Measurements from ENCODE around the gene FNDC3A.
"Not testable (repeated sequence)": the region's sequence is repeated elsewhere in the genome, so short reads cannot be mapped to it uniquely, and the experiment has no call there.

The FNDC3A gene

DNA sequence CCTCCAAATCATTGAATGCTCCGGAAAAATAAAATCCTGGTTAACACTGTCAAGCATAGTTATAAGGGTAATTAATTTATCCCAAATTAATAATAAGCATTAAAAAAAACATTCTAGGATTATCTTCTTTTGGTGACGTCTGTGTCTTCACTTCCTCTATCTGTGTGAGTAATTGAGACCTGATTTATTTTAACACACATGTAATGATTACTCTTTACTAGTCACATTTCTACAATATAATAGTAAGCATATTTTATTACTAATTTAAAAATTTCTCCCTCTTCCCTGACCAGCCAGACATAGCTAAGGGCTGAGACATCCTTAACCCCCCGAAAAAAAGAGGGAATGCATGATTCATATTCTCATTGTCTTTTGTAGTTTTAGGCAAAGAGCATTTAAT lies 2.3 kb downstream of the FNDC3A start:
- DNase-seq, result no peak

GRCh38 chr13:48978942-48979601 lies 3.4 kb downstream of the FNDC3A start:
- DNase-seq, result no peak

DNA sequence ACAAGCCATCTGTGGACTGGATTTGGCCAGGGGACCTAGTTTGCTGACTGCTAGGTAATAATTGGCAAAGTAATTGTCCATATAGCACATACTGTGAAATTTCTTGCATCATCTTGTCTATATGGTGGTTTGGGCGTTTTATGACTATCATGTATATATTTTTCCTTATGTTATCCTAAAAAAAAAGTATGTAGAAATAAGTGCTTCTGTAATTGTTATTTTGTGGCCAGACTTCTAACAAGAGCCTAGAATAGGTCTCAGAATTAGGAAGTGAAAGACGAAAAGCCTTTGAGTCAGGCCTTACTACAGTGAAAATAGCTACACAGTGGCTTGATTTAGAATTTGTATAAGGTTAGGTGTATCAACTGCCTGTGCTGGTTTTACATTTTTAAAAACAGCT lies 4.2 kb downstream of the FNDC3A start:
- DNase-seq, result no peak

DNA sequence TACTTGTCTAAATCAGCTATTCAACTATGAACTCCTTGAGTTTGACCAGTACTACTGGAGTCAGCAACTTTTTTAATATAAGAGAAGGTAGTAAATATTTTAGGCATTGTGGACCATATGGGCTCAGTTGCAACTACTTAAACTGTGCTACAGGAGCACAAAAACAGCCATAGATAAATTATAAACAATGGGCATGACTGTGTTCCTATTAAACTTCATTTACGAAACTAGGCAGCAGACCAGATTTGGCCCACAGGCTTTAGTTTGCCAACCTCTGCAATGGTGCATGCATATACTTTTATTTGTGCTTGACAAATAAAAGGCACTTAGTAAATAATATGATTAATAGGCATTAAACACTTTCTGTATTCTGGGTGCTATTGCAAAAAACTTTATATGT lies 7.6 kb downstream of the FNDC3A start:
- DNase-seq, result no peak

DNA sequence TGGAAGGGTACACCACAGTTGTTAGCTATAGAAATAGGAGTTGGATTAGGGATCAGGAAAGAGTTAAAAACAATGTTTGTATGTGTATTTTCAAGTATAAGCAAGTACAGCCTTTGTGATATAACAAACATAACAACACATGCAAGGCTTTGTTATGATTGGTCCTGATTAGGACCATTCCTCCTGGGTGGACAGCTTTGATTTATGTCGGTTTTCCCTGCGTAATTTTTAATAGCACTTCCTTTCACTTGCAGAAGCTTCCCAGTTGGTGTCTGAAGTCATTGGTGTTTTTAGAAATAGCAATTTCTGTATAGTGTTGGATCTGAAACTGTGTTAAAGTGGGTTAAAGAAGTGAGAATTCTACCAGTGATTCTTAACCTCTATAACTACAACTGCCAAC lies 10.0 kb downstream of the FNDC3A start:
- no peak for DNase-seq

- no peak for DNase-seq
Measured at GRCh38 chr13:48990900-48991299, 15.2 kb downstream of the FNDC3A start.

DNA sequence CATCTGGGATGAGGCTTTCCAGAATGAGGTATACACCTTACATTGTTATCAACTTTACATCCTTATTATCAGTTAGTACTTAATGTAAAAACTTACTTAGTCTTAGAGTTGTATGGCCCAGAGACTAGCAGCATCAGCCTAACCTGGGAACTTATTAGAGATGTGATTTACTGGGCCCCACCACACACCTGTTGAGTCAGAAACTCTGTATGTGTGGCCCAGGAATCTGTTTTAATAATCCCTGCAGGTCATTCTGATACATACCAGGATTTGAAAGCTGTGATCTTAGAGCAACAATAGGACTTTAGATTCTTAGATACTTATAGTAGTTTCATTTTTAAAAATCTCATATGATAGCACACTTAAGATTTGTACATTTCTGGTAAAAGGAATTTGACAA lies 17.4 kb downstream of the FNDC3A start:
- DNase-seq, result no peak

- DNase-seq, result no peak
Measured at GRCh38 chr13:48994706-48995105, 19.0 kb downstream of the FNDC3A start.

- DNase-seq, result no peak
Measured at GRCh38 chr13:48998641-48999292, 23.1 kb downstream of the FNDC3A start.

DNA sequence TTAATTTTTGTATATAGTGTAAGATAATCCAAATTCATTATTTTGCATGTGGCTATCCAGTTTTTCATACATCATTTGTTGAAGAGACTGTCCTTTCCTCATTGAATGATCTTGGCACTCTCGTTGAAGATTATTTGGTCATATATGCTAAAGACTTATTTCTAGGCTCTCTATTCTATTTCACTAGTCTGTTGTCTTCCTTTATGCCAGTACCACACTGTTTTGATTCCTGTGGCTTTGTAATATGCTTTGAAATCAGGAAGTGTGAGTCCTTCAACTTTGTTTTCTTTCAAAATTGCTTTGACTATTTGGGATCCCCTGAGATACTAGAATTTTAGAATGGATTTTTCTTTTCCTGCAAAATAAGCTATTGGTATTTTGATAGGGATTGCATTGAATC lies 24.5 kb downstream of the FNDC3A start:
- DNase-seq, result no peak

- not testable (repeated sequence) for DNase-seq
Measured at GRCh38 chr13:49018986-49019635, 43.4 kb downstream of the FNDC3A start.

GRCh38 chr13:49020328-49020727 lies 44.6 kb downstream of the FNDC3A start:
- no peak for DNase-seq

DNA sequence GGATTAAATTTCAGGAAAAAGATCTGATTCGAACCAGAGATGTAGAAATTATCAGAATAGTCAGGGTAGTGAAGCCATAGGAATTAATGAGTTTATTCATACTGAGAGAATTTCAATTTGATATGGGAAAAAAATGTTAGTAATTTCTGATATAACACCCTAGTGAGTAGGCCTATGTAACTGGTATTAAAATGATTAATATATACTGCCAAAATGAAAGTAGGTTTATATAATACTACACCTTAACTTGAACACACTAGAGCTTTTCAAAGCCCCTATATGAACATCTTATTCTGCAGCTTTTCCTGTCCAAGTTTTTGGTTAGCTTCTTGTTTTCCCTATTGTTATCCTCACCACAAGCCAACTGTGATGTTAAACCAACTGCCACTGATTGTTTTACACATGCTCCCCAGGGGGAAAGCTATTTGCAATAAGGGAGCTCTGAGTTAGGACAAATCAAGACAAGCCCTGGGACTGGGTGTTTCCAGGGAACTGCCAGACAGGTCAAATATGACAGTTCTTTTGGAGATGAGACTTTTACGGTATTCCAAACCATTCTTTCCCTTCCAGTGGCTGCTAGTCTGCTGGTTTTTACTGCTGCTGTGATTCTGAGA lies 45.3 kb downstream of the FNDC3A start:
- DNase-seq, result no peak

GRCh38 chr13:49021953-49022352 lies 46.2 kb downstream of the FNDC3A start:
- no peak for DNase-seq

DNA sequence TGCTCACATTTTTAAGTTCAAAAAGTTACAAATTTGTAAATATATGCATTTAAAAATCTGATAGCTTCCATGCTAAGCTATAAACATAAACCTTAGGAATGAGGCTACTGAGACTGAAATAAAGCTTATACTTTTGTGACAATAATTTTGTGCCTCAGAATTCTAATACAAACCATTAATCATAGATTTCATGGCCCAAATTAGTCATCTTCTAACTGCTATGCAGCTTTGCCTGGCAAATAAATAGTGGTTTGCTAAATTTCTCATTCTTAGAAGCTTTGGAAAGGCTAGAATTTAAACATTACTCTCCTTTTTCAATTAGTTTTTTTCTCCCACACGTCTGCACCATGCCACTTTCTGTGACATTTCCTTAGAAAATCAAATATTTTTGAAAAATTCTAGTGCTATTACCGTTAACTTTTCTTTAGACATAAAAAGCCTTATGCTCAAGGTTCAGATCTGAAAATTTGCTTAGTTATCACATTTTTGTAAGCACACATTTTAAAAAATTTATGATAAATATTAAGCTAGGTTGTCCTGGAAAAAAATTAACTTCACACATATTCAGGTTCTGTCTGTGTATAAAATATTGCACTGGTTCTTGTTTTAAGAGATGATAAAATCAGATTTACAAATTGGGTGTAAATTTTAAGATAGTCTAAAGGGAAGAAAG lies 46.9 kb downstream of the FNDC3A start:
- no peak for DNase-seq

- DNase-seq, result no peak
Measured at GRCh38 chr13:49023431-49023830, 47.7 kb downstream of the FNDC3A start.

GRCh38 chr13:49026851-49027250 lies 51.1 kb downstream of the FNDC3A start:
- DNase-seq, result no peak

DNA sequence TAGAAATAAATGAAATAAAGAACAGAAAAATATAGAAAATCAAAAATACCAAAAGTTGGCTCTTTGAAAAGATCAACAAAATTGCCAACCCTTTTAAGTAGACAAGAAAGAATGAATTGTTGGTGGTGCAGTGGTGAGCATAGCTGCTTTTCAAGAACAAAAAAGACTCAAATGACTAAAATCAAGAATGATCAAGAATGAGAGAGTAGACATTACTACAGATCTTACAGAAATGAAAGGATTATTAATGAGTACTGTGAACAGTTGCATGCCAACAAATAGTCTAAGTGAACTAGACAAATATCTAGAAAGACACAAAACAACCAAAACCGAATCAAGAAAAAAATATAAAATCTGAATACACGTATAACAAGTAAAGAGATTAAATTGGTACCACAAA lies 53.9 kb downstream of the FNDC3A start:
- DNase-seq, result no peak

DNA sequence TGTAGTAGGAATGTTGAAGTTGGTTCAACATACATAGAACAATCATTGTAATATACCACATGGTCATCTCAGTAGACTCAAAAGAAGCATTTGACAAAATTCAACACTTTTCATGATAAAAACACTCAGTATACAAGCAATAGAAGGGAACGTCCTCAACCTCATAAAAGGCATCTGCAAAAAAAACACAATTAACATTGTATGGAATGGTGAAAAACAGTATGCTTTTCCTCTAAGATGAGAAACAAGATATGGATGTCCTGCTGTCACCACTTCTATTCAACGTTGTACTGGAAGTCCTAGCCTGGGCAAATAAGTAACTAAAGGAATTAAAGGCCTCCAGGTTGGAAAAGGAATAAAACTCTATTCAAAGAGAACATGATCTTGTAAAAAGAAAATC lies 54.5 kb downstream of the FNDC3A start:
- no peak for DNase-seq

DNA sequence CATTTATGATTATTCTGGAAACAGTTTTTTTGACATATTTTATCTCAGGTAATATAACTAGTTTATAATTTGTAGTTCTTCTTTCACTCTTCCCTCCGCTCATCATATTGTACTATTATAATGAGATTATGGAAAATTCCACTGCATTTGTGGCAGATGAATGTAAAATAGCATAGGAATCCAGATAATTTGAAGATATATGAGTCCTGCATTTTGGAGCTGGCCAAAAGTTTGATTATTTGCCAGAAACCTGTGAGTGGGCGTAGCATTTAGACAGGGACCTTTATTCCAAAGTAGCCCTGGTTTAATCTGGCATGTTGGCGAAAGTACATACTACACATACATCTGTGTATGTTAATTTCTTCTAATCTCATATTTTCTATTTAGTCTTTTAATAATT lies 65.2 kb downstream of the FNDC3A start:
- DNase-seq, result no peak

DNA sequence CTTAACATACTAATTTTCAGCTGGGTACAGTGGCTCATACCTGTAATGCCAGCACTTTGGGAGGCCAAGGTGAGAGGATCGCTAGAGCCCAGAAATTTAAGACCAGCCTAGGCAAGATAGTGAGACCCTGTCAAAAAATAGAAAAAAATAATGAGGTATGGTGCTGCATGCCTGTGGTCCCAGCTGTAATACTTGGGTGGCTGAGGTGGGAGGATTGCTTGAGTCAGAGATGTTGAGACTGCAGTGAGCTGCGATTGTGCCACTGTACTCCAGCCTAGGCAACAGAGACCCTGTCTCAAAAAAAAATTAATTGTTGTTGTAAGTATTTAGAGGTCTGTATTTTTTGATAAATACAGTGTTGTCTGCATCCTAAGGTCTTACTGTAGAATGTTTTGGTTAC lies 66.8 kb downstream of the FNDC3A start:
- no peak for DNase-seq

GRCh38 chr13:49044008-49044407 lies 68.3 kb downstream of the FNDC3A start:
- no peak for DNase-seq

GRCh38 chr13:49044836-49045235 lies 69.1 kb downstream of the FNDC3A start:
- no peak for DNase-seq

Measured in CD4-positive, alpha-beta T cell treated with Interleukin-1 beta for 1 hour (primary cell).